Astrocyte (in vitro differentiated cells and primary cell): ENCODE data around the gene COQ10B. TPM values are rescaled to one million over a fixed set of nuclear protein-coding genes. Genes with fewer than 3 reads are reported as not detected.

ENCODE experiments used
- DNase-seq: peaks from one replicate; pipeline ENCODE4 v3.0.0-alpha.2; 2010; ENCODE audit warnings: low read depth
- FAIRE-seq: peaks from 2 replicates; lab custom pipeline; 2011; peaks lifted over from hg19 to GRCh38; lab: Jason Lieb, UNC
- H2AFZ ChIP-seq: 2 replicates; pipeline ENCODE4 v1.6.0; 2012; ENCODE audit warnings: low read depth, low read length, inconsistent platforms
- H3K27ac ChIP-seq: 2 replicates; pipeline ENCODE4 v1.5.1; 2011; ENCODE audit warnings: low read depth, low read length, inconsistent platforms
- H3K27me3 ChIP-seq: 2 replicates; pipeline ENCODE4 v1.6.0; 2011; ENCODE audit warnings: low read length, inconsistent platforms; ENCODE audit not compliant: insufficient read depth
- H3K36me3 ChIP-seq: 2 replicates; pipeline ENCODE4 v1.5.1; 2011; ENCODE audit warnings: low read length, inconsistent platforms; ENCODE audit not compliant: insufficient read depth
- H3K4me1 ChIP-seq: 2 replicates; pipeline ENCODE4 v1.5.1; 2011; ENCODE audit warnings: low read length, inconsistent platforms; ENCODE audit not compliant: insufficient read depth
- H3K4me2 ChIP-seq: 2 replicates; pipeline ENCODE4 v1.6.0; 2012; ENCODE audit warnings: low read length, inconsistent platforms
- H3K4me3 ChIP-seq: 2 replicates; pipeline ENCODE4 v1.5.1; 2011; ENCODE audit warnings: low read depth, mild to moderate bottlenecking, low read length, inconsistent platforms; ENCODE audit not compliant: insufficient read depth
- H3K79me2 ChIP-seq: 2 replicates; pipeline ENCODE4 v1.6.0; 2012; ENCODE audit warnings: mild to moderate bottlenecking, low read length, inconsistent platforms; ENCODE audit not compliant: insufficient read depth
- H3K9ac ChIP-seq: 2 replicates; pipeline ENCODE4 v1.6.0; 2012; ENCODE audit warnings: mild to moderate bottlenecking, low read length, inconsistent platforms
- H3K9me3 ChIP-seq: 2 replicates; pipeline ENCODE4 v1.5.1; 2012; ENCODE audit warnings: low read depth, mild to moderate bottlenecking, low read length, inconsistent platforms; ENCODE audit not compliant: insufficient read depth
- H4K20me1 ChIP-seq: 2 replicates; pipeline ENCODE4 v1.6.0; 2012; ENCODE audit warnings: low read length, inconsistent platforms; ENCODE audit not compliant: insufficient read depth
- H3K27ac Mint-ChIP-seq: one replicate; pipeline ENCODE4 v1.8.0; 2021; ENCODE audit warnings: mild to moderate bottlenecking, mixed read lengths; ENCODE audit not compliant: unreplicated experiment
- H3K27me3 Mint-ChIP-seq: one replicate; pipeline ENCODE4 v1.8.0; 2021; ENCODE audit warnings: low read depth, mixed read lengths; ENCODE audit not compliant: unreplicated experiment
- H3K36me3 Mint-ChIP-seq: one replicate; pipeline ENCODE4 v1.8.0; 2021; ENCODE audit warnings: low read depth, mixed read lengths; ENCODE audit not compliant: unreplicated experiment
- H3K4me1 Mint-ChIP-seq: one replicate; pipeline ENCODE4 v1.8.0; 2021; ENCODE audit warnings: low read depth, mixed read lengths; ENCODE audit not compliant: unreplicated experiment
- H3K4me3 Mint-ChIP-seq: one replicate; pipeline ENCODE4 v1.8.0; 2021; ENCODE audit warnings: mild to moderate bottlenecking, moderate library complexity, mixed read lengths; ENCODE audit not compliant: unreplicated experiment
- H3K9me3 Mint-ChIP-seq: one replicate; pipeline ENCODE4 v1.8.0; 2021; ENCODE audit warnings: mild to moderate bottlenecking, mixed read lengths; ENCODE audit not compliant: unreplicated experiment
- EZH2 ChIP-seq: IDR thresholded peaks from 2 replicates; pipeline ENCODE4 v1.6.1; 2012; ENCODE audit warnings: mild to moderate bottlenecking, low read length, inconsistent platforms; ENCODE audit not compliant: insufficient read depth
- total RNA-seq: library from RNA; stranded (reverse); gene quantifications from 2 replicates; pipeline ENCODE4 v1.2.1, GENCODE V29; 2021
- TF ChIP-seq, protein P1 (sequence below): IDR thresholded peaks from 2 replicates; pipeline ENCODE4 v1.5.1; 2011; ENCODE audit warnings: low read depth, mild to moderate bottlenecking, inconsistent platforms, low read length, moderate library complexity; ENCODE audit not compliant: insufficient read depth

The COQ10B gene
- total RNA-seq, 1 donor from 2014 or later, result 46.0 TPM

DNA sequence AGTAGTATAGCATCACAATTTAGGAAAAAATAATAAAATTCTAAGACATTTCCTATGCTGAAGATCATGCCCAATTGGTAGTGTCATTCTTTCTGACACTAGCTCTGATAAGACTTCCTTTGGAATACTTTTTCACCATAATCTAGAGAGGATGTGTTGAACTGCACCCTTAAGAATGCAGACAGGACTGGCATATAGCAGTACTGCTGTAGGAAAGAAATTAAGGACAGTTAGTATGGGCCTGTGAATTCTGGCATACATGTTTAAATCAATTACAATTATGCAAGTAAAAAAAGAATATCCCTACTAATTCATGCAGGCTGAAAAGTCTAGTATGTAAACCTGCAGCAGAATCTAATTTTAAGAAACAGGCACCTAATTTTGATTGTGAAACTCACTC lies 33.9 kb upstream of the COQ10B start:
- no peaks in the 10 kb centered on the region for H3K27me3 Mint-ChIP-seq
- no peak overlapping the region for H2AFZ ChIP-seq
- no peak overlapping the region for H3K4me3 ChIP-seq
- no peaks in the 10 kb centered on the region for H3K9me3 Mint-ChIP-seq
- DNase-seq (no peak), FAIRE-seq (no peak)
- no peaks in the 10 kb centered on the region for H3K4me1 ChIP-seq
- peaks cover 13% of the 10 kb centered on the region for H3K36me3 Mint-ChIP-seq
- H3K36me3 ChIP-seq, result peaks cover 59% of the 10 kb centered on the region
- H4K20me1 ChIP-seq, result peaks cover 68% of the 10 kb centered on the region
- no peak overlapping the region for H3K9ac ChIP-seq
- H3K27me3 ChIP-seq, result no peaks in the 10 kb centered on the region
- no peak overlapping the region for H3K27ac Mint-ChIP-seq
- H3K79me2 ChIP-seq, result peaks cover 89% of the 10 kb centered on the region
- H3K4me2 ChIP-seq, result no peak overlapping the region
- no peak overlapping the region for H3K27ac ChIP-seq
- no peak overlapping the region for H3K4me3 Mint-ChIP-seq
- TF ChIP-seq, protein P1, sequence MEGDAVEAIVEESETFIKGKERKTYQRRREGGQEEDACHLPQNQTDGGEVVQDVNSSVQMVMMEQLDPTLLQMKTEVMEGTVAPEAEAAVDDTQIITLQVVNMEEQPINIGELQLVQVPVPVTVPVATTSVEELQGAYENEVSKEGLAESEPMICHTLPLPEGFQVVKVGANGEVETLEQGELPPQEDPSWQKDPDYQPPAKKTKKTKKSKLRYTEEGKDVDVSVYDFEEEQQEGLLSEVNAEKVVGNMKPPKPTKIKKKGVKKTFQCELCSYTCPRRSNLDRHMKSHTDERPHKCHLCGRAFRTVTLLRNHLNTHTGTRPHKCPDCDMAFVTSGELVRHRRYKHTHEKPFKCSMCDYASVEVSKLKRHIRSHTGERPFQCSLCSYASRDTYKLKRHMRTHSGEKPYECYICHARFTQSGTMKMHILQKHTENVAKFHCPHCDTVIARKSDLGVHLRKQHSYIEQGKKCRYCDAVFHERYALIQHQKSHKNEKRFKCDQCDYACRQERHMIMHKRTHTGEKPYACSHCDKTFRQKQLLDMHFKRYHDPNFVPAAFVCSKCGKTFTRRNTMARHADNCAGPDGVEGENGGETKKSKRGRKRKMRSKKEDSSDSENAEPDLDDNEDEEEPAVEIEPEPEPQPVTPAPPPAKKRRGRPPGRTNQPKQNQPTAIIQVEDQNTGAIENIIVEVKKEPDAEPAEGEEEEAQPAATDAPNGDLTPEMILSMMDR, result no peak
- no peak for TF ChIP-seq EZH2
- H3K4me1 Mint-ChIP-seq, result peaks cover 8% of the 10 kb centered on the region
- no peaks in the 10 kb centered on the region for H3K9me3 ChIP-seq

DNA sequence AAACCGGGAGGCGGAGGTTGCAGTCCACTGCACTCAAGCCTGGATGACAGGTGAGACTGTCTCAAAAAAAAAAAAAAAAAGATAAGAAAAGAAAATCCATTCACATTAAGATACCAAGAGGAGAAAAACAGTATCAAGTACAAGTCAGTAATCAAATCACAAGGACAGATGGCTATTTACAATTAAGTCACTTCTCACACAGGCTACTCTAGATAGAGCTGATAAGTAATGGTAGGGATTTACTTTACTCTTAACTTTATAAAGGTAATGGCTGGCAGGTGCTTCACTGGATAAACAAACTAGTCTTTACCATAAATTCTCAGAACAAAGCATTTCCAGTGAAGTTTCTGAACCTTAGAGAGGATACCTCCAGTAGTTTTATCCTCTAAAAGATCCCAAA lies 30.0 kb upstream of the COQ10B start:
- Histone ChIP-seq H3K4me3 (no peak overlapping the region), H2AFZ (no peak overlapping the region), H3K9me3 (no peaks in the 10 kb centered on the region), H3K4me1 (no peaks in the 10 kb centered on the region), H3K79me2 (peaks cover 94% of the 10 kb centered on the region), H3K4me2 (no peak overlapping the region), H3K27me3 (no peaks in the 10 kb centered on the region), H3K36me3 (peaks cover 34% of the 10 kb centered on the region), H3K9ac (no peak overlapping the region), H4K20me1 (peaks cover 88% of the 10 kb centered on the region), H3K27ac (no peak overlapping the region)
- peaks cover 14% of the 10 kb centered on the region for H3K4me1 Mint-ChIP-seq
- DNase-seq (no peak), FAIRE-seq (no peak)
- H3K27ac Mint-ChIP-seq, result peak overlapping the region; percentile 41
- no peaks in the 10 kb centered on the region for H3K9me3 Mint-ChIP-seq
- no peaks in the 10 kb centered on the region for H3K27me3 Mint-ChIP-seq
- peaks cover 2% of the 10 kb centered on the region for H3K36me3 Mint-ChIP-seq
- no peak overlapping the region for H3K4me3 Mint-ChIP-seq
- TF ChIP-seq, protein P1, result no peak

DNA sequence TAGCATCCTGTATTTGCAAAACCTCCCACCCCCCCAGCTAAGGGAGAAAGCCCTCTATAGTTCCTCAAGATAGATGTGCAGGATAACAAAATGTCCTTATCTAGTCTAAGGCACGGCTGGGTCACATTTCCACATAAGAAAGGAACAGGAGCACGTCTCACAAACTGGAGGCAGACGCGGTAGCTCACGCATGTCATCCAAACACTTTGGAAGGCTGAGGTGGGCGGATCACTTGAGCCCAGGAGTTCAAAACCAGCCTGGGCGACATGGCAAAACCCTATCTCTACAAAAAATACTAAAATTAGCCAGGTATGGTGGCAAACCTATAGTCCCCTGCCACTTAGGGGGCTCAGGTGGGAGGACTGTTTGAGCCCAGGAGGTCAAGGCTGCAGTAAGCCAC lies 27.8 kb upstream of the COQ10B start:
- no peak overlapping the region for H3K27ac ChIP-seq
- no peak for DNase-seq
- Mint-ChIP-seq H3K9me3 (no peaks in the 10 kb centered on the region), H3K27ac (no peak overlapping the region), H3K27me3 (no peaks in the 10 kb centered on the region), H3K4me1 (peaks cover 23% of the 10 kb centered on the region), H3K36me3 (peaks cover 2% of the 10 kb centered on the region), H3K4me3 (no peak overlapping the region)
- no peaks in the 10 kb centered on the region for H3K9me3 ChIP-seq
- H4K20me1 ChIP-seq, result peaks cover 96% of the 10 kb centered on the region
- no peak overlapping the region for H3K4me2 ChIP-seq
- no peaks in the 10 kb centered on the region for H3K4me1 ChIP-seq
- H3K27me3 ChIP-seq, result no peaks in the 10 kb centered on the region
- H3K9ac ChIP-seq, result no peak overlapping the region
- peaks cover 18% of the 10 kb centered on the region for H3K36me3 ChIP-seq
- no peak overlapping the region for H2AFZ ChIP-seq
- H3K79me2 ChIP-seq, result peaks cover 100% of the 10 kb centered on the region
- no peak overlapping the region for H3K4me3 ChIP-seq
- TF ChIP-seq EZH2, result no peak
- TF ChIP-seq, protein P1, result no peak
- FAIRE-seq, result no peak
